ENCODE results near the gene DRD1.

- no peak for TF ChIP-seq POLR2A (IDR thresholded peaks at IDR 0.05)
- no peak for TF ChIP-seq CTCF (IDR thresholded peaks at IDR 0.05)
- no peak for TF ChIP-seq POLR2AphosphoS5 (IDR thresholded peaks at IDR 0.05)
Measured at GRCh38 chr5:175493726-175494125, 49.7 kb upstream of the DRD1 start.
